ENCODE measurements around the gene ELMO1.

- TF ChIP-seq, protein P1, sequence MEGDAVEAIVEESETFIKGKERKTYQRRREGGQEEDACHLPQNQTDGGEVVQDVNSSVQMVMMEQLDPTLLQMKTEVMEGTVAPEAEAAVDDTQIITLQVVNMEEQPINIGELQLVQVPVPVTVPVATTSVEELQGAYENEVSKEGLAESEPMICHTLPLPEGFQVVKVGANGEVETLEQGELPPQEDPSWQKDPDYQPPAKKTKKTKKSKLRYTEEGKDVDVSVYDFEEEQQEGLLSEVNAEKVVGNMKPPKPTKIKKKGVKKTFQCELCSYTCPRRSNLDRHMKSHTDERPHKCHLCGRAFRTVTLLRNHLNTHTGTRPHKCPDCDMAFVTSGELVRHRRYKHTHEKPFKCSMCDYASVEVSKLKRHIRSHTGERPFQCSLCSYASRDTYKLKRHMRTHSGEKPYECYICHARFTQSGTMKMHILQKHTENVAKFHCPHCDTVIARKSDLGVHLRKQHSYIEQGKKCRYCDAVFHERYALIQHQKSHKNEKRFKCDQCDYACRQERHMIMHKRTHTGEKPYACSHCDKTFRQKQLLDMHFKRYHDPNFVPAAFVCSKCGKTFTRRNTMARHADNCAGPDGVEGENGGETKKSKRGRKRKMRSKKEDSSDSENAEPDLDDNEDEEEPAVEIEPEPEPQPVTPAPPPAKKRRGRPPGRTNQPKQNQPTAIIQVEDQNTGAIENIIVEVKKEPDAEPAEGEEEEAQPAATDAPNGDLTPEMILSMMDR (IDR thresholded peaks at IDR 0.05), result no peak
- TF ChIP-seq EP300 (IDR thresholded peaks at IDR 0.05) (no peak), POLR2A (IDR thresholded peaks at IDR 0.05; ENCODE audit: low read depth) (no peak)
Observed at GRCh38 chr7:36979810-36980248, 468.8 kb downstream of the ELMO1 start.
